NCI-H526 (cell line): ENCODE results near the gene PTPN4.
A peak's percentile ranks its signal among the peaks of the same experiment; 100 is the strongest.
"Not testable (repeated sequence)": the region's sequence is repeated elsewhere in the genome, so short reads cannot be mapped to it uniquely, and the experiment has no call there.

Experiments
- DNase-seq, 2 experiments: peaks; one replicate each; lab custom pipeline; 2025; lab: John Stamatoyannopoulos, UW

PTPN4 gene

DNA sequence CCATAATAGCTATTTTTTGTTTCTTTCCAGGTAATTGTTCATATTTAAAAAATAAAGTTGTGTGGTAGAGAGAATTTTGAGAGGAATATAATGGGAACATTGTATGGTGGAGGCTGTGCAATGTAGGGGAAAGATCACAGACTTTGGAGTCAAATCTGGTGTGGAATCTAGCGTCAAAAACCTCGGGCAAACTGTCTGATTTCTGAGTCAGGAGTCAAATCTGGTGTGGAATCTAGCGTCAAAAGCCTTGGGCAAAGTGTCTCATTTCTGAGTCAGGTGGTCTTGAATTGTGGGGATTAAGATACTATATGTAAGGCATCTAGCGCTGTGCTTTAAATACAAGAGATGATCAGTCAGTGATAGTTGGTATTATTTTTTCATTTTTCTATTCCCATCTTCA is 5.1 kb downstream of the PTPN4 start:
- DNase-seq = no peak

GRCh38 chr2:119765433-119766002 is 5.8 kb downstream of the PTPN4 start:
- DNase-seq = peak in 1 of 2 experiments; percentile 23

GRCh38 chr2:119766944-119767343 is 7.2 kb downstream of the PTPN4 start:
- no peak for DNase-seq

DNA sequence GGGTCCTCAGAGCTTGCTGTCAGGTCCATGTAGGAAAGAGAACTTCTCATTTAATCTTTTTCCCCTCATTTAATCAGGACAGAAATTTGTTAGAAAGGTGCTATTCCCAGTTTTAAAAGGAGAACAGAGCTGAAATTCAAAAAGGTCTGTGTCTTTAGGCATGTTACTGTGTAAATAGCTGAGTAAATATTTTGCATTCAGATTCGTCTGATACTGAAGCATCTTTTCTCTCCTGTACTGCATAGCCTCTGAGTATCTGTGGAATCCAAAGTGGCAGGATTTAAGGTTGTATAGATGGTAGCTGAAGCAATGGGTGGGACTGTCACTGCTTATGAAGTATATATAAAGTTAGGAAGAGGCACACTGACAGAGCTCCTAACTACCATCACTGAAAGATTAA is 9.0 kb downstream of the PTPN4 start:
- no peak for DNase-seq

GRCh38 chr2:119769645-119770044 is 9.9 kb downstream of the PTPN4 start:
- no peak for DNase-seq

DNA sequence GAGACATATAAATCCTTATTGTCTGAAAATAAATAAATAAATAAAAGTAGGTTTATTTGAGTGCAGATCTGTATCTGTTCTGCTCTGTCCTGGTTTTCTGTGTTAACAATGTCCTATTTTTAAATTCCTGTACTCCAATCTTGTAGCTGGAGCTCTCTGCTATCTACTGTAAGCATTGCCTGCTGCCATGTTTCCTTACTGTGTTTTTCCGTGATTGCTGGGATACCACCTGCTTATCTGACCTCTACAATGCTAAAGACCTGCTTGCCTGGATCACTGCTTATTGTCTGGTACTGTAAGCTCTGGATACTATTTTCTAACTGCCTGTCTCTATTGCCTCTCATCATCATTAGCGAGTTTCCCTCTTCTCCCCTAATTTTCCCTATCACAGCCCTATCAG is 11.6 kb downstream of the PTPN4 start:
- no peak for DNase-seq

- no peak for DNase-seq
Measured at GRCh38 chr2:119772128-119772527, 12.4 kb downstream of the PTPN4 start.

DNA sequence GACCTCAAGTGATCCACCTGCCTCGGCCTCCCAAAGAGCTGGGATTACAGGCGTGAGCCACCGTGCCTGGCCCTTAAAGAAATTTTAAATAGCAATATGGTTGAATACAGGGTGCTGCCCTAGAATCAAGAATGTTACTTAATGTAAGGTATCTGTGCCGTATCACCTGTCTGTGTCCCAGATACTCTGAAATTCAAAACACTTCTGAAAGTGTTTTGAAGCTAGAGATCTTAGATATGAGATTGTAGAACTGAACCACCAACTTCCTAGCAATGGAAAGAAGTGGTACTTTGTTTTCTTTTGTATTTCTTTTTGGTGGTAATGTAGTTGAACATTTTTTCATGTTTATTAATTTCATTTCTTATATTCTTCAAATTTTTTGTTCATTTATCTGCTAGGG is 13.0 kb downstream of the PTPN4 start:
- no peak for DNase-seq

DNA sequence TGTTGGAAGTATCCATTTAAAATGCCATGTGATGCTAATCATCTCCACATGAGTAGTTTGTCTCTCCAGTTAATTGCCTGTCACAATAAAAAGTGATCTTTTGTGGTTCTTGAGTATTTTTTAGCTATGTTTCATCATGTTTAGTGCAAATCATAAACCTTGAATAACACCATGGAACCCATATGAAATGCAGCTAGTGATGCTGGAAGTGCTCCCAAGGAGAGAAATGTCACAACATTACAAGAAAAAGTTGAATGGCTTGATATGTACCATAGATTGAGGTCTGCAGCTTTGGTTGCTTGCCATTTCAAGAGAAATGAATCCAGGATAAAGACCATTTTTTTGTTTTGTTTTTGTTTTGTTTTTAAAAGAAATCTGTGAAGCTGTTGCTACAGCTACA is 14.3 kb downstream of the PTPN4 start:
- no peak for DNase-seq

DNA sequence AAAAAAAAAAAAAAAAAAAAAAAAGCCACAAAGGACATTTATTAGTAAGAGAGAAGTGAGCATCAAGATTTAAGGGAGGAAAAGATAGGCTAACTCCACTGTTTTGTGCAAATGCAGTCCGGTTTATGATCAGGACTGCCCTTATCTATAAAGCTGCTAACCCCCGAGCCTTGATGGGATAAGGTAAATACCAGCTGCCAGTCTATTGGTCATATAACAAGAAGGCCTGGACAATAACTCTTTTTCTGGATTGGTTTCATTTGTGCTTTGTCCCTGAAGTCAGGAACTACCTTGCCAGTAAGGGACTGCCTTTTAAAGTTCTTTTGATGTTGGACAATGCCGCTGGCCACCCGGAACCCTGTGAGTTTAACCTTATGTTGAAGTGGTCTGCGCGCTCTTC is 15.4 kb downstream of the PTPN4 start:
- no peak for DNase-seq

GRCh38 chr2:119782308-119783027 is 22.7 kb downstream of the PTPN4 start:
- DNase-seq = no peak

- DNase-seq = no peak
Measured at GRCh38 chr2:119784876-119785275, 25.2 kb downstream of the PTPN4 start.

- DNase-seq = no peak
Measured at GRCh38 chr2:119786295-119786694, 26.6 kb downstream of the PTPN4 start.

DNA sequence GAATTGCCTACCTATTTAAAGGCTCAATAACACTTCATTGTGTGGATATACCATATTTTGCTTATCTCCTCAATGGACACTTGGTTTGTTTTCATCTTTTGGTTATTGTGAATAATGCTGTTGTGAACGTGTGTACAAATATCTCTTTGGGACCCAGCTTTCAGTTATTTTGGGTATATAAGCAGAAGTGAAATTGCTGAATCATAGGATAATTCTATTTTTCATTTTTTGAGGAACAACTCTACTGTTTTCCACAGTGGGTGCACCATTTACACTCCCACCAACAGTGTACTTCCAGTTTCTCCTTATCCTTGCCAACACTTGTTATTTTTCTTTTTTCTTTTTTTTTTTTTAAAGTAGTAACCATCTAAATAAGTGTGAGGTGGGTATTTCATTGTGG is 29.0 kb downstream of the PTPN4 start:
- DNase-seq = no peak

- DNase-seq = no peak
Measured at GRCh38 chr2:119790466-119790865, 30.7 kb downstream of the PTPN4 start.

DNA sequence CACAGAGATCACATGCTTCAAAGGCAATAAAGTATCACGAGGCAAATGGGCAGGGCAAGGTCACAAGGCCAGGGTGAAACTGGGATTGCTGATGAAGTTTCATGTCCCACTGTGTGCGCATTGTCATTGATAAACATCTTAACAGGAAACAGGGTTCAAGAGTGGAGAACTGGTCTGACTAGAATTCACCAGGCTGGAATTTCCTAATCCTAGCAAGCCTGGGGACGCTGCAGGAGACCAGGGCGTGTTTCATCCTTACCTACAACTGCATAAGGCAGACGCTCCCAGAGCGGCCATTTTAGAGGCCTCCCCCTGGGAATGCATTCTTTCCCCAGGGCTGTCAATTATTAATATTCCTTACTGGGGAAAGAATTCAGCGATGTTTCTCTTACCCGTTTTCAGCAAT is 33.2 kb downstream of the PTPN4 start:
- DNase-seq = no peak

DNA sequence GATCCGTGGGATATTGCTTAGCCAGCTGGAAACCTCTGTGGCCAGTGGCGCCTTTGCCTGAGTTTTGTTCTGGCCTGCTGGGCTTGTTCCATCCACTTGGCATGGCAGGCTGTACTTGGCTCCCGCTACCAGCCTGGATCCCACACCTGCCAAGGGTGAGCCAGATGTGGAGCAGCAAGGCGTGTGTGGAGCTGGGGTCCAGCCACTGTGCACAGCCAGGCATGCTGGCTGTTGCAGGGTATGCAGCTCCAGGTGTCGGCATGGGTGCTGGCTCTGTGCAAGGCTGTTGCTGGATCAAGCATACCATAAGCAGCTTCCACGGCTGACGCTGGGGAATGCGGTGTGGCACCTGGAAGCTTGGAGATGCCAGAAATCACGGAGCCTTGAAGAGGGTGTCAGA is 34.5 kb downstream of the PTPN4 start:
- no peak for DNase-seq

- no peak for DNase-seq
Measured at GRCh38 chr2:119795309-119796303, 35.9 kb downstream of the PTPN4 start.

- DNase-seq = no peak
Measured at GRCh38 chr2:119800376-119800902, 40.7 kb downstream of the PTPN4 start.

DNA sequence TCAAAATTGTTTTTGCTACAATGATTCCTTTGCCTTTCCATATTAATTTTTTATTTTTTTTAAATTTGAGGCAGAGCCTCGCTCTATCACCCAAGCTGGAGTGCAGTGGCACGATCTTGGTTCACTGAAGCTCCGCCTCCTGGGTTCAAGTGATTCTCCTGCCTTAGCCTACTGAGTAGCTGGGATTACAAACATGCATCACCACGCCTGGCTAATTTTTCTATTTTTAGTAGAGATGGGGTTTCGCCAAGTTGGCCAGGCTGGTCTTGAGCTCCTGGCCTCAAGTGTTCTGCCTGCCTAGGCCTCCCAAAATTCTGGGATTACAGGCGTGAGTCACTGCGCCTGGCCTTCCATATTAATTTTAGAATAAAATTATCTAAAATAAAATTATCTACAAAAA is 41.3 kb downstream of the PTPN4 start:
- DNase-seq = no peak

DNA sequence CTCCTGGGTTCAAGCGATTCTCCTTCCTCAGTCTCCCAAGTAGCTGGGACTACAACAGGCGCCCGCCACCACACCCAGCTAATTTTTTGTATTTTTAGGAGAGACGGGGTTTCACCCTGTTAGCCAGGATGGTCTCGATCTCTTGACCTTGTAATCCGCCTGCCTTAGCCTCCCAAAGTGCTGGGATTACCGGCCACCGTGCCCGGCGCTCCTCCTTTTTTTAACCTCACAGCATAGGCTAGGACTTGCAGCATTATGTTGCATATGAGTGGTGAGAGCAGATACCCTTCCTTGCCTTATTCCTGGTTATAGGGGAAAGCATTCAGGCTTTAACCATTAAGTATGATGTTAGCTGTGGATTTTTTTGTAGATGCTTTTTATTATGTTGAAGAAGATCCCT is 42.3 kb downstream of the PTPN4 start:
- DNase-seq = not testable (repeated sequence)

DNA sequence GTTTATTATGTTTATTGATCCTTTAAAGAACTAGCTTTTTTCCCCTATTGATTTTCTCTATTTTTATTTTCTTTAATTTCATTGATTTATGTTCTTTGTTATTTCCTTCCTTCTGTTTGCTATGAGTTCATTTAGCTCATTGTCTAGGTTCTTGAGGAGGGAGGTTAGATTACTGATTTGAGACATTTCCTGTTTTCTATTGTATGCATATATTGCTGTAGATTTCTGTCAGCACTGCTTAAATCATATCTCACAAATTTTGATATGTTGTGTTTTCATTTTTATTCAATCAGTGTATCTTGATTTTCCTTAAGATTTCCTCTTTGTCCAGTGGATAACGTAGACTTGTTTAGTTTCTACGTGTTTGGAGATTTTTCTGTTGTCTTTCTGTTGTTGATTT is 43.4 kb downstream of the PTPN4 start:
- DNase-seq = no peak

DNA sequence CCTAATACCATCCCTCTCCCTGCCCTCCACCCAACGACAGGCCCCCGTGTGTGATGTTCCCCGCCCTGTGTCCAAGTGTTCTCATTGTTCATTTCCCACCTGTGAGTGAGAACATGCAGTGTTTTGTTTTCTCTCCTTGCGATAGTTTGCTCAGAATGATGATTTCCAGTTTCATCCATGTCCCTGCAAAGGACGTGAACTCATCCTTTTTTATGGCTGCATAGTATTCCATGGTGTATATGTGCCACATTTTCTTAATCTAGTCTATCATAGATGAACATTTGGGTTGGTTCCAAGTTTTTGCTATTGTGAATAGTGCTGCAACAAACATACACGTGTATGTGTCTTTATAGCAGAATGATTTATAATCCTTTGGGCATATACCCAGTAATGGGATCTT is 44.7 kb downstream of the PTPN4 start:
- not testable (repeated sequence) for DNase-seq
